Measurements from ENCODE around the gene KCNJ16.

KCNJ16 gene

DNA sequence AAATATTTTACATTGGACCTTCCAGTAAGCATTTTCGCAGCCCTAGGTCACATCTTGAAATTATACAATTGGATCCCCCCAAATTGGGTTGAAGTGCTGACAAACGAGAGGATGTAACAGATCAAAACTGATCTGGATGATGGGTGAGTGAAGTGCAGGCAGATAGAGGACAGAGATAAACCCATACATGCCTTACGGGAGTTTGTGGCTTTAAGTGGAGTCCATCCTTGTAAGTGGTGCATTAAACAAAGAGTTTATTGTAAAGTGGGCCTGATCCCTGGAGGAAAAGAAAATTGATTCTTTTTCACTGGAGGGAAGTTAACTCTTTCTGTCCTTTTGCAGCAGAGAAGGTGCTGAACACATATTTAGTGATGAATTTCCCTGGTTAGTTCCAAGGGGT lies 55.3 kb downstream of the KCNJ16 start:
- no peak for DNase-seq (ENCODE audit: low spot score)

GRCh38 chr17:70132505-70132904 lies 57.5 kb downstream of the KCNJ16 start:
- no peak for DNase-seq (ENCODE audit: low spot score)

GRCh38 chr17:70134042-70134441 lies 59.0 kb downstream of the KCNJ16 start:
- no peak for DNase-seq (ENCODE audit: low spot score)

- DNase-seq (ENCODE audit: low spot score), result no peak
Observed at GRCh38 chr17:70134777-70135176, 59.8 kb downstream of the KCNJ16 start.

DNA sequence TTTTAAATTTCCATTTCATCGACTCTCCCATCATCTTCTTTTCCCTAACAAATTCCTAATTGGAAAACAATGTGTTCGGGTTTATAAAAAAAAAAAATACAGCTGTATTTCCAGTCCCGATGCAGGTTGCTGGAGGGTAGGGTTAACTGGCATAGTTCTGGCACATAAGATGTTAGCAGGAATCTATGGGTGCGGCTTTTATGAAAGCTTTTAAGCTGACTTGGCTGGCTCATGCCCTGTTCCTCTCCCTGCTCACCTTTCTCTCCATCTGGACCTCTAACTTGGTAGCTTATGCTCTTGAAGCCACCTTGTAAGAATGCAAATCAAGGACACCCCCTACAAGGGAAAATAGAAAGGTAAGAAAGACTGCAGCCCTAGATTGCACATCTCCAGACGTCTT lies 61.1 kb downstream of the KCNJ16 start:
- DNase-seq (ENCODE audit: low spot score), result no peak

GRCh38 chr17:70137451-70138230 lies 62.6 kb downstream of the KCNJ16 start:
- DNase-seq (ENCODE audit: low spot score), result peak; percentile 55

DNA sequence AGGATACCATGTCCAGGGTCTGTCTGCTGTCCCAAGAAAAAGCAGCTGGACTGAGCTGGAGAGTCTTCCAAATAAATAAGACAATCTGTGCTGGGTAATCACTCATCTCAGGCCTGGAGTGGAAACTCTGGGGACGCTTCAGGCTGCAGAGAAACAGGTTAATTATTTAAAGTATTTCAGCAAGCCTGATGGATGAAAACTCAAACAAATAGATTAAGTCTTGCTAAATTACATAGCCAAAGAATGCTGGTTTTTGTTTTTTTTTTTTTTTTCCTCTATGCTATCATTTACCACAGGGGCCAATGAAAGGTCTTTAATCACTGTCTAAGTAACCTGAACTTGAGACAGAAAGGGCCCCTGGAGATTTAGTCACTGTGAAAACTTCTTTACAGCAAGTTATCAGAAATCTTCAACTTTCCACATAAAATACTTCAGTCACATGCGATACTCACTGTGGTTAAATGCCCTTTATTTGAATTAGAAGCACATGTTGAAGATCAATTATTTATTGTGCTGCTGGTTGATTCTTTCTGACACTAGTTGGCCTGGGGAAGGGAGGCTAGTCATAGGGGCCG lies 63.4 kb downstream of the KCNJ16 start:
- DNase-seq (ENCODE audit: low spot score), result no peak

GRCh38 chr17:70139449-70139993 lies 64.5 kb downstream of the KCNJ16 start:
- no peak for DNase-seq (ENCODE audit: low spot score)

DNA sequence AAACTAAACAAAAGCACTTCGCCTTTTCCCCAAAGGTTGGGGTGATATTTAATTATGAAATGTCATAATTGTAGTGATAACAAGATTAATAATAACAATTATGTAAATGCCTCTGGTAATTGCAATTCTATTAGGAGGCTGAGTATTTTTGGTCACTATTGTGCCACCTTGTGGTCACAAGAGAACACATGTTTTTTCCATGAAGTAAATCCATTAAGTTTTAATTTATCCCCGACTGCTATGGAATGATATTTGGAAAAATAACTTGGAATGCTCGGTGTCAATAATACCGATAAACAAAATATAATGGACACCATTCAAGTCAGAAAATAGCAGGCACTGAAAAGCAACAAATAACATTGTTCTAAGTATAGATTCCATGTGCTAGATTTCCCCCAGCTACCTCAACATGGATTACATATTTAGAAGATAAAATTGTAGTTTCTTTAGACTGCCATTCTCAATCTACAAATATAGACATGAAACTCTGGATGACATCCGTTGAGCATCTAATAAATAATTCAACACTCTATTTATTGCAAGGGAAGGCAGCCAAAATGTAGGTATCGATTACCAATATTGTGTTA lies 69.3 kb downstream of the KCNJ16 start:
- DNase-seq (ENCODE audit: low spot score), result peak; percentile 34

- no peak for DNase-seq (ENCODE audit: low spot score)
Observed at GRCh38 chr17:70153210-70153609, 78.2 kb downstream of the KCNJ16 start.

DNA sequence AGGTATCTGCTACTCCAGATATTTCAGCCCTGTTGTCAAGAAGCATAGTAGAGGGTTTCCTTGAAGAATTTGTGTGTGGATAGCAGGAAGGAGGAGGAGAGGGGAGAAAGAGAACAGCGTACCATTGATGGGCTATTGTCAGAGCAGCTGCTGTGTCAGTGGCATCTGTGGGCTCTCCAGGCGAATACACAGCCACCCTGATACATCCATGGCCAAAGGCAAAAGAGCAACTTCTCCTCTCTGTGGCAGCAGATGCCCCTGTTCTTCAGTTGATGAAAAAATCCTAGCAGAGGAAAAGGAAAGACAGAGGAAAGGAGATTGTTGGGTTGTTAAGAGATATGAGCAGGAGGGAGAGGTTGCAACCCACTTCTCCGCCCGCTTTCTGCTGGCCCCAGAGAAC lies 82.1 kb downstream of the KCNJ16 start:
- no peak for DNase-seq (ENCODE audit: low spot score)

DNA sequence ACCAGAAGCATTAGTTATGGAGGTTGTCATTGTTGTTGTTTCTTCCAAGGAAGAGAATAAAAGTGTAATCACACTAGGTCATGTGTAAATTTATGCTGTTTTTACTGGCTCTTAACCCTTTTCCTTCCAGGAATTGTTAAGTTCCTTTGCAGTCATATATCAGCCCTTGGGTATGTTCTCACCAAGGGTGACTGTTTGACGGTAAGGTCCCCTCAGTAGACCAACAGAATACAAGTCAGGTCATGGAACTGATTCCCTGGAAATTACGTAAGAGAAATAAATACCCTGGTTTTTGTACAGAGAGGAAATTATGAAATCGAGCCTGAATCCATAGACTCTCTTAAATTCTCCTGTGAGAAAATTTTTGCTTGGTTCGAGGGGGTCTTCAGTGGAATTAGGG lies 83.2 kb downstream of the KCNJ16 start:
- no peak for DNase-seq (ENCODE audit: low spot score)

GRCh38 chr17:70158591-70158990 lies 83.6 kb downstream of the KCNJ16 start:
- DNase-seq (ENCODE audit: low spot score), result no peak

DNA sequence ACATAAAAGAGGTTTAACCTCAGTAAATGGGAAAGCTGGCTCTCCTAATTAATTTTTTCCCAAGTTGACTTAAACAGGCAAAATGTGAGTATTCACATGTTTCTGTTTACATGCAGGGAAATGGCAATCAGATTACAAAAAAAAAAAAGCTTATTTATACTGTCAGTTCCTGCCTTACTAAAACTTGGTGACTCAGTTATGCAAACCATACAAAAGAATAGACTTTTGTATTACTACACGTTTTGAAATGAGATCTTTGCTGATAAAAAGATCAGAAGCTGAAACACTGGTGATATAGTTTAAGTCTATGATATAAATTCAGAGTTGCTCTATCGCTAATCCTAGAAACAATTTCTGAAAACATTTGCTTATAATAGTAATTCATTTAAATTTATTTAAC lies 85.0 kb downstream of the KCNJ16 start:
- no peak for DNase-seq (ENCODE audit: low spot score)

DNA sequence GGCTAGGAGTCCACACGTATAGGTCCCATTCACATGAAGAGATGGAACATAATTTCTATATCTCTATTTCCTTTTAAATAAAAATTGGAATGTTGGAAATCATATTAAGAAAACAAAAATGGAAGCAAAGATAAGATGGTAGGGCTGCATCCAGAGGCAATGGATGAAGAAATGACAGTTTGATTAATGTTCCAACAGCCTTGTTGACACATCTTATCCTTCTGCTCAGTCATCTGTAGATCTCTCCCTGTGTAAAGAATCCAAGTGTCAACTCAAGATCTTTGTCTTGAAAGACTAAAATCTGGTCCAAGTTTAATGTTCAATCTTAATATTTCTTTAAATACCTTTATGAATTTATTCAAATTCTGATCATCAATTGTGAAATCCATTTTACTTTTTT lies 86.5 kb downstream of the KCNJ16 start:
- DNase-seq (ENCODE audit: low spot score), result no peak

DNA sequence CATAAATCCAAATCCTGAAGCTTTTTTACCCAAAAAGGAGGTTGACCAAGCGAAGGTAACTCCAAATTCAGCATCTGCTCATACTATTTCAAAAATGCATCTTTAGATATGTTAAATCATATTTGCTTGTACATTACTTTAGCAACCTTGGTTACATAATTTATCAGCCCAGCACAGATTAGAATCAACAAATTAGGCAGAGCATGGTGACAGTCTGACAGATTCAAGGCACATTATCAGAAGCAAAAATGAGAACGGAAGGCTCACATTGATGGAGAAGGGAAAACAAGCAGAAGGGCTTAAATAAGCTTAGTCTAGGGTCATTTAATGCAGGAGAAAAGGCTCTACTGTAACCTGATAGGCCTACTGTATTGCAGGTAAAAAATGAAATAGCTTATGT lies 90.4 kb downstream of the KCNJ16 start:
- DNase-seq (ENCODE audit: low spot score), result no peak

DNA sequence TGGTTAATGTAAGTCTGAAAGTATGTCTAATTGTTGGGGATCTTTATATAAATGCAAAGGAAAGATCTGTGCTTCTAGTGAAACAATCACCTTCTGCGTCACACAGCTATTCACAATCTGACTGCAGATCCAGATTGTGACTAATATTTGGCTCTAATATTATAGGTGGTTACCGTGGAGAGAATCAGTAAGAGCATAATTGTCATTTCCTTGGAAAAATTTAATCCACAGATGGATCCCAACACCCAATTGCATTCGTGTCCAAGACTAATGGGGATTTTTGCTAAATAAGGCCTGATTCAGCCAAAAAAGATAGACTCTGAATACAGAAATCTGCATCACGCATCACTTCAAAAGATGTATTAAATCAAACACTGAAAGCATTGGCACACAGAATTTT lies 91.6 kb downstream of the KCNJ16 start:
- no peak for DNase-seq (ENCODE audit: low spot score)

DNA sequence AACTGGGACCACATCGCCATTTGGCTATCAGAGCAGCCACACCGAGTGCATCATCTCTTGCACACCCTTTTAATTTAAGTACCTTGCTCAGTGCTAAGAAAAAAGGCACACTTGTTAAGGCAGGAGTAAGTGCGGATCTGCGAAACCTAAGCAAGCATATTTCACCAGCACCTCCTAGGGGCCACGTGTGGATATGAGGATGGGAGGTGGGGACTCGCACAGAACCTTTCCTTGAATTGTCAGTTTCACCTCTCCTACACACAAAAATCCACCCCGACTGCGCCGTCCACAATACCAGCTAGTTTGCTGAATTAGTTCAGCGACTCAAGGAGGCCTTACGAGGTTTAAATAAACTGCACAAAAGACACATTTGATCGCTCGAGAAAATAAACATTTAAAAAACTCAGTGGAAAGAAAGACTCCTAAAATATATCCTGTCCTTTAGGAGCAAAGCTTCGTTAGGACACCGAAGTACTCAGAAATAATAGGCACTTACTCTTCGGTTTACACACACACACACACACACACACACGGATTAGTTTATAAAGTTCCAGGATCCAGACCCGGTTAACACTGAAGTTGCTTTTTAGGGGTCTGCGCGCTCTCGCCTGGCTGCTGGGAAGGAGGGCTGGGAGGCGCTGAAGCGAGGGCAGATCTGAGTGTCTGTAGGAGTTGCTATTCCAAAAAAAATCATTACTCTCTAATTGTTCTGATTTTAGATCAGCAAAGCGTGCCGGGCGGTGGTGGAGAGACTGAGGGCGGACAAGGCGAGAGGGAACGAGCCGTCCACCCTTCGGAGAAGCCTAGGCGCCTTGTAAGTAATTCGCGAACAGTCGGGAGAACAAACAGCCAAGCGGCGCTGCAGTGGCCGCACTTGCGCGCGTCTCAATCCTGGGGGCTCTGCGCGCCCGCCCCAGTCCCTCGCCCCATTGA lies 93.3 kb downstream of the KCNJ16 start:
- DNase-seq (ENCODE audit: low spot score), result no peak

DNA sequence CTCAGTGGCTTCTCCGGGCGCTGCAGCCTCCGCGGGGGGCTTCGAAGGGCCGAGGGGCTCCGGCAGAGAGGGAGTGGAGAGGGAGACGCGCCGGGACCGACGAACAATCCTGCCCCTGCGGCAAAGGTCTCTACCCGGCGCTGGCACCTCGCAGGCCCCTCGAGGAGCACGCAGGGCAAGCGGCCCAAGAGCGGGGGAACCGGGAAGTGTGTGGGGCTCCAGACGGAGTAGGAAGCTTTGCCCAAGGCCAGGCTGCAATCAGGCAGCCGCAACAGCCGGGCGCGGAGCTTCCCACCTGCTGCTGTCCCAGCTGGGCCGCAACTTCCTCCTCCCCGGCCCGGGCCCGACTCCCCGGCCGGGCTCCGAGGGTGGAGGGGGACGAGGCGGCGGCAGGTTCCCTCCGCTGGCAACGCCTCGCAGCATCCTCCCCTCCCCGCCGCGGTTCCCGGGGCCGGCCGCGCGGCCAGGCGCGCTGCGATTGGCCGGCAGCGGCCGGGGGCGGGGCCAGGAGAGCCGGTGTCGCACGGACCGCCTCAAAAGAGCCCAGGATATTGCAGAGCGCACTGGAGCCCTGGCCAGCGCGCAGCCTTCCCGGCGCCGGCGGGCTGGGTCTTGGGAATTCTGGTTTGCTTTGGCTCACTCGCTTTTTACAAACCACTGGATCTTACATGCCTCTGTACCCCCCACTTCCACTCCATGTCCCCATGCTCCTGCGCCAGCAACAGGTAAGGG lies 94.1 kb downstream of the KCNJ16 start, which contains the start of gene KCNJ2:
TSS of gene KCNJ2 (plus strand) at position 556 of the 732 bp plus-strand sequence. CDS start 5,508 bp downstream, outside the sequence.
- peak; percentile 68 for DNase-seq (ENCODE audit: low spot score)

DNA sequence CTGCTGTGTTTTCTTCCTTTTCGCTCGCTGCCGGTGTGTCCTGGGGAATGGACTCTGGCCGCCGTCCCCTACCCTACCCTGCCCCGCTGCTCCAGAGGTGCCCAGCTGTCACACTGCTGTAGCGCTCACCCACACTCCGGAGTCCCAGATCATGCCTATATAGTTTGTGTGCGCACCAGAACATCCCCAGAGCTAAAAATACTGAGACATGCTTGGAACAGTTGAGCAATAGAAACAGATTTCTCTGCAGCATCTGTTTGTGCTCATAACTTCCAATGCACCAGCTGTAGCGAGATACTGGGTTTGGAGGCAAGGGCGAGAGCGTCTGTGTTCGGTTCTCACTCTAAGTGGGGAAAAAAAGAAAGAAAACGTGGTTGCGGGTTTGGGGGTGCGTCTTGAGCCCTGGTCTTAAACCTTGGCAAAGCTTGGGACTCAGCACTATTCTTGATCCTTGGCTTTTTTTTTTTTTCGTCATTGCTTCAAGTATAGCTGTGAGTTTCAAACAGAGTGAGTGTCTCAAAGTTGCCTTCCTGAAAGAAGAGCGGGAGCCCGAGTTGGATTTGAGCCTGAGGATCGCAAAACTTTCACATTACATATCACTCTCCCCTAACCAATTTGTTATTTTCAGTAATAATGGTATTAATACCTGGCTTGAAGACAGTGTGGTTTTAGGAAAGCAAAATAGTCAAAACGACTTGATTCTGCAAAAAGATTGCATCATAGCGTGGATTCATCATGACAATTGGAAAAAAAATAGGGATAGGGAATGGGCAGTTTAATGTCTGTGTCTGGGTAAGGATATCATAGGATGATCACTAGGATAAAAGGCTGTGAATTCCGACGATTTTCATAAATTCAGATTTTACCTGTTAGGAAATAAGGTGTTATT lies 94.9 kb downstream of the KCNJ16 start:
- DNase-seq (ENCODE audit: low spot score), result no peak
